CD14-positive monocyte (primary cell): Measurements from ENCODE around the gene TERT. TPM values are rescaled to one million over a fixed set of nuclear protein-coding genes. Genes with fewer than 3 reads are reported as not detected.

ENCODE experiments used
- DNase-seq, 3 donors: peaks; one replicate each; pipeline ENCODE4 v3.0.0-alpha.2; 2011 to 2022
- H2AFZ ChIP-seq: 2 replicates; pipeline ENCODE4 v1.6.0; 2012; ENCODE audit warnings: mild to moderate bottlenecking, low read depth, low read length, inconsistent platforms; ENCODE audit not compliant: insufficient read depth, poor library complexity, severe bottlenecking
- H3K27ac ChIP-seq, 2 donors: 1 replicate in 1 of 2; 2 replicates in 1 of 2; pipeline ENCODE4 v1.5.1; 2012 to 2013; ENCODE audit warnings: low read length in 2 of 2, control low read depth in 1 of 2, inconsistent platforms in 1 of 2, low read depth in 1 of 2, mild to moderate bottlenecking in 1 of 2
- H3K27me3 ChIP-seq, 2 donors: one replicate each; pipeline versions ENCODE4 v1.6.0 to v1.6.1; 2011 to 2013; ENCODE audit warnings: low read length in 2 of 2; ENCODE audit not compliant: control insufficient read depth in 2 of 2, insufficient read depth in 2 of 2
- H3K36me3 ChIP-seq, 2 donors: replicated peaks in 1 of 2; 1 replicate in 1 of 2; 2 replicates in 1 of 2; pipeline versions ENCODE4 v1.5.1 to v1.6.1; 2012 to 2013; ENCODE audit warnings: low read length in 2 of 2, control low read depth in 1 of 2, inconsistent platforms in 1 of 2, mild to moderate bottlenecking in 1 of 2; ENCODE audit not compliant: insufficient read depth in 2 of 2, control insufficient read depth in 1 of 2
- H3K4me1 ChIP-seq, 2 donors: 1 replicate in 1 of 2; 2 replicates in 1 of 2; pipeline versions ENCODE4 v1.5.1 to v1.6.1; 2012 to 2013; ENCODE audit warnings: low read length in 2 of 2, control low read depth in 1 of 2, inconsistent platforms in 1 of 2, mild to moderate bottlenecking in 1 of 2, moderate library complexity in 1 of 2; ENCODE audit not compliant: insufficient read depth in 2 of 2, control insufficient read depth in 1 of 2
- H3K4me2 ChIP-seq: replicated peaks from 2 replicates; pipeline ENCODE3; 2012; ENCODE audit warnings: low read length, moderate library complexity, mild to moderate bottlenecking; ENCODE audit not compliant: poor library complexity, severe bottlenecking; ENCODE audit errors: extremely low read depth
- H3K4me3 ChIP-seq, 3 experiments: fragments of 200-600 bp in 1 of 3; sonication (generic) in 1 of 3; replicated peaks in 1 of 3; 1 replicate in 2 of 3; 2 replicates in 1 of 3; pipeline ENCODE4 v1.5.1; 2011 to 2013; ENCODE audit warnings: low read length in 3 of 3, mild to moderate bottlenecking in 3 of 3, control low read depth in 2 of 3, low read depth in 2 of 3, inconsistent platforms in 1 of 3, moderate library complexity in 1 of 3
- H3K79me2 ChIP-seq: 2 replicates; pipeline ENCODE4 v1.6.0; 2012; ENCODE audit warnings: mild to moderate bottlenecking, control low read depth, inconsistent platforms, low read length, moderate library complexity; ENCODE audit not compliant: insufficient read depth
- H3K9ac ChIP-seq: 2 replicates; pipeline ENCODE4 v1.6.0; 2017; ENCODE audit warnings: low read length, mild to moderate bottlenecking; ENCODE audit not compliant: insufficient read depth, poor library complexity, severe bottlenecking
- H3K9me3 ChIP-seq, 2 donors: replicated peaks in 1 of 2; 1 replicate in 1 of 2; 2 replicates in 1 of 2; pipeline versions ENCODE4 v1.5.1 to v1.6.1; 2012 to 2013; ENCODE audit warnings: low read length in 2 of 2, control low read depth in 1 of 2; ENCODE audit not compliant: control insufficient read depth in 1 of 2, insufficient read depth in 1 of 2
- H4K20me1 ChIP-seq: 2 replicates; pipeline ENCODE4 v1.6.0; 2012; ENCODE audit warnings: mild to moderate bottlenecking, low read length, control low read depth, moderate library complexity; ENCODE audit not compliant: insufficient read depth
- H3K27ac Mint-ChIP-seq, 7 donors: one replicate each; pipeline ENCODE4 v1.8.0; 2020; ENCODE audit warnings: mild to moderate bottlenecking in 7 of 7, mixed read lengths in 7 of 7, moderate library complexity in 6 of 7, inconsistent platforms in 2 of 7
- H3K27me3 Mint-ChIP-seq, 3 donors: one replicate each; pipeline ENCODE4 v1.8.0; 2021 to 2022; ENCODE audit warnings: low read depth in 3 of 3, mild to moderate bottlenecking in 3 of 3, mixed read lengths in 3 of 3, moderate library complexity in 3 of 3, inconsistent platforms in 1 of 3
- H3K36me3 Mint-ChIP-seq, 2 donors: one replicate each; pipeline ENCODE4 v1.8.0; 2020; ENCODE audit warnings: mixed read lengths in 2 of 2, inconsistent platforms in 1 of 2, mild to moderate bottlenecking in 1 of 2
- H3K4me1 Mint-ChIP-seq: one replicate; pipeline ENCODE4 v1.8.0; 2020; ENCODE audit warnings: mild to moderate bottlenecking, mixed read lengths
- H3K4me3 Mint-ChIP-seq, 2 donors: one replicate each; pipeline ENCODE4 v1.8.0; 2020; ENCODE audit warnings: mild to moderate bottlenecking in 2 of 2, mixed read lengths in 2 of 2, moderate library complexity in 1 of 2
- H3K9me3 Mint-ChIP-seq, 7 donors: one replicate each; pipeline ENCODE4 v1.8.0; 2020 to 2022; ENCODE audit warnings: mixed read lengths in 7 of 7, mild to moderate bottlenecking in 6 of 7, moderate library complexity in 6 of 7, inconsistent platforms in 2 of 7
- CTCF ChIP-seq: fragments of 200-600 bp; IDR thresholded peaks from one replicate; pipeline ENCODE4 v1.8.0; 2022; ENCODE audit warnings: antibody characterized with exemption, mild to moderate bottlenecking
- WGBS: methylation state at CpG from one replicate; pipeline ENCODE4 v1.1.5; 2013; ENCODE audit warnings: missing lambda C conversion rate; ENCODE audit not compliant: insufficient coverage; 5-methylcytosine and 5-hydroxymethylcytosine counted together
- intact Hi-C, 2 donors: fragments of 100-400 bp; cut with micrococcal nuclease; formaldehyde crosslinking; loops; one replicate each; pipeline versions ENCODE4 v1.15.0 to v1.15.1; 2023
- polyA plus RNA-seq, 3 donors: library from polyadenylated mRNA; depleted of rRNA in 1 of 3; unstranded in 2 of 3; stranded (reverse) in 1 of 3; fragments of 300-500 nt in 2 of 3; fragments of >200 nt in 1 of 3; fragmentation: Illumina TruSeq in 2 of 3; gene quantifications; 1 replicate in 2 of 3; 2 replicates in 1 of 3; pipeline ENCODE4 v1.2.3, GENCODE V29; 2012 to 2021

TERT gene
- polyA plus RNA-seq, 3 donors, result not detected

- no peak overlapping the region for H3K9ac ChIP-seq
- Mint-ChIP-seq H3K9me3 (peaks cover 14 to 33% (median 23%) of the 10 kb centered on the region in 7 donors), H3K4me3 (no peak overlapping the region), H3K36me3 (no peaks in the 10 kb centered on the region), H3K27me3 (peaks cover 0 to 5% (median 2%) of the 10 kb centered on the region in 3 donors), H3K27ac (no peak overlapping the region), H3K4me1 (no peaks in the 10 kb centered on the region)
- H3K4me3 ChIP-seq, result no peak overlapping the region
- no peak overlapping the region for H3K4me2 ChIP-seq
- H3K79me2 ChIP-seq, result no peaks in the 10 kb centered on the region
- H2AFZ ChIP-seq, result no peak overlapping the region
- 98% methylated on average over 22 of the region's 22 CpGs for WGBS
- intact Hi-C loops, result no loop called here
- no peak overlapping the region for H3K27ac ChIP-seq
- no peaks in the 10 kb centered on the region for H3K36me3 ChIP-seq
- TF ChIP-seq CTCF, result no peak
- peaks cover 12 to 44% of the 10 kb centered on the region in 2 donors for H3K9me3 ChIP-seq
- no peaks in the 10 kb centered on the region for H4K20me1 ChIP-seq
- no peaks in the 10 kb centered on the region for H3K27me3 ChIP-seq
- no peaks in the 10 kb centered on the region for H3K4me1 ChIP-seq
- DNase-seq, result no peak
Observed at GRCh38 chr5:1270426-1270825, 24.4 kb downstream of the TERT start.

- intact Hi-C loops, result no loop called here
- no peak overlapping the region for H3K4me3 ChIP-seq
- TF ChIP-seq CTCF, result no peak
- Mint-ChIP-seq H3K27me3 (peaks cover 0 to 5% (median 0%) of the 10 kb centered on the region in 3 donors), H3K36me3 (no peaks in the 10 kb centered on the region), H3K4me3 (no peak overlapping the region), H3K9me3 (peaks cover 17 to 33% (median 23%) of the 10 kb centered on the region in 7 donors), H3K27ac (no peak overlapping the region), H3K4me1 (no peaks in the 10 kb centered on the region)
- 90% methylated on average over 12 of the region's 13 CpGs for WGBS
- H3K9ac ChIP-seq, result no peak overlapping the region
- peaks cover 12 to 48% of the 10 kb centered on the region in 2 donors for H3K9me3 ChIP-seq
- H3K36me3 ChIP-seq, result no peaks in the 10 kb centered on the region
- no peak overlapping the region for H3K27ac ChIP-seq
- no peaks in the 10 kb centered on the region for H3K79me2 ChIP-seq
- no peaks in the 10 kb centered on the region for H3K27me3 ChIP-seq
- no peak overlapping the region for H3K4me2 ChIP-seq
- no peak overlapping the region for H2AFZ ChIP-seq
- H3K4me1 ChIP-seq, result no peaks in the 10 kb centered on the region
- no peak for DNase-seq
- H4K20me1 ChIP-seq, result no peaks in the 10 kb centered on the region
Observed at GRCh38 chr5:1268666-1269065, 26.2 kb downstream of the TERT start.
